ENCODE results near the gene RHOC.

DNA sequence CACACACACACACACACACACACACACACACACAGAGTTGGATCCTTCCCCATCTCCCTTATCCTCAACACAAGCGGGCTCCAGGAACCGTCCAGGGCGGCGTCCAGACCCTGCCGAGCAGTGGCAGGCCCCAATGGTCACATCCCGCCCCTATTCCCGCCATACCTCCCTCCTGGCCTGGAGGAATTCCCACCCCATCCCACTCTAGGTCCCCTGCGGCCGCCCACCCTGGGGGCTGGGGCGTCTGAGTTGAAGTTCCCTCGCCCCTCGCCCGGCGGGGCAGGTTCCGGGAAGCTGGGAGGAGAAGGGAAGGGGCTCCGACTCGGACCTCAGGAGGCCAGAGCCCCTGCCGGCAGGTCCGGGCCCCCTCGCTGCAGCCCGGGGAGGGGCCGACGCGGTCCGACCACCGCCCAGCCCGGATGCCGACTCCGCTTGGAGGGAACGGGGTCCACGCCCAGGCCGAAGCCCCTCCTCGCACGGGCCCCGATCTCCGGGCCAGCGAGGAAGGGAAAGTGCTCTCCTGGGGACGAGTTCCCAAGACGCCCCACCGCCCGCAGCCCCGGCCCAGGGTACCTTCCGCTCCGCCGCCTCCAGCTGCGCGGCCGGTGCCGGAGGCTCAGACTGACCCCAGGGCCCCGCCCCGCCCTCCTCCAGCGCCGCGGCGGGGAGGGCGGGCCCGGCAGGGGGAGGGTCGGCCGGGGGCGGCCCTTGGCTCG lies at the start of gene RHOC:
- TF ChIP-seq, protein P1, sequence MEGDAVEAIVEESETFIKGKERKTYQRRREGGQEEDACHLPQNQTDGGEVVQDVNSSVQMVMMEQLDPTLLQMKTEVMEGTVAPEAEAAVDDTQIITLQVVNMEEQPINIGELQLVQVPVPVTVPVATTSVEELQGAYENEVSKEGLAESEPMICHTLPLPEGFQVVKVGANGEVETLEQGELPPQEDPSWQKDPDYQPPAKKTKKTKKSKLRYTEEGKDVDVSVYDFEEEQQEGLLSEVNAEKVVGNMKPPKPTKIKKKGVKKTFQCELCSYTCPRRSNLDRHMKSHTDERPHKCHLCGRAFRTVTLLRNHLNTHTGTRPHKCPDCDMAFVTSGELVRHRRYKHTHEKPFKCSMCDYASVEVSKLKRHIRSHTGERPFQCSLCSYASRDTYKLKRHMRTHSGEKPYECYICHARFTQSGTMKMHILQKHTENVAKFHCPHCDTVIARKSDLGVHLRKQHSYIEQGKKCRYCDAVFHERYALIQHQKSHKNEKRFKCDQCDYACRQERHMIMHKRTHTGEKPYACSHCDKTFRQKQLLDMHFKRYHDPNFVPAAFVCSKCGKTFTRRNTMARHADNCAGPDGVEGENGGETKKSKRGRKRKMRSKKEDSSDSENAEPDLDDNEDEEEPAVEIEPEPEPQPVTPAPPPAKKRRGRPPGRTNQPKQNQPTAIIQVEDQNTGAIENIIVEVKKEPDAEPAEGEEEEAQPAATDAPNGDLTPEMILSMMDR (IDR thresholded peaks at IDR 0.05): no peak
- peak in 1 of 2 donors; percentile 87 for TF ChIP-seq POLR2A (IDR thresholded peaks at IDR 0.05)
- TF ChIP-seq POLR2AphosphoS5 (IDR thresholded peaks at IDR 0.05; ENCODE audit: insufficient read depth in 1 of 2, low read depth in 1 of 2): peak in 1 of 2 donors; percentile 91
